LNCaP clone FGC (cell line): Measurements from ENCODE around the gene AQP9.
"Not testable (repeated sequence)": the region's sequence is repeated elsewhere in the genome, so short reads cannot be mapped to it uniquely, and the experiment has no call there.

Experiments
- DNase-seq: peaks from one replicate; pipeline ENCODE4 v3.0.0-alpha.2; 2011; ENCODE audit warnings: low read depth
- H3K4me3 ChIP-seq: 2 replicates; pipeline ENCODE4 v1.5.1; 2011; ENCODE audit warnings: mild to moderate bottlenecking, low read depth, low read length, control low read depth
- CTCF ChIP-seq: IDR thresholded peaks from 2 replicates; pipeline ENCODE4 v1.5.1; 2012; ENCODE audit warnings: mild to moderate bottlenecking; ENCODE audit not compliant: control insufficient read depth, insufficient read depth; ENCODE audit errors: extremely low read depth

The AQP9 gene

GRCh38 chr15:58190419-58190818, 52.2 kb downstream of the AQP9 start:
- TF ChIP-seq CTCF: no peak
- no peak overlapping the region for H3K4me3 ChIP-seq
- DNase-seq: no peak

- H3K4me3 ChIP-seq: not testable (repeated sequence)
- DNase-seq: peak; percentile 61
Observed at GRCh38 chr15:58193636-58194035, 55.5 kb downstream of the AQP9 start.

- DNase-seq: no peak
- H3K4me3 ChIP-seq: no peak overlapping the region
- TF ChIP-seq CTCF: no peak
Observed at GRCh38 chr15:58200739-58201138, 62.6 kb downstream of the AQP9 start.

GRCh38 chr15:58201516-58201915, 63.3 kb downstream of the AQP9 start:
- H3K4me3 ChIP-seq: no peak overlapping the region
- DNase-seq: no peak
- TF ChIP-seq CTCF: no peak

GRCh38 chr15:58203537-58203936, 65.4 kb downstream of the AQP9 start:
- no peak for TF ChIP-seq CTCF
- no peak overlapping the region for H3K4me3 ChIP-seq
- DNase-seq: no peak

- DNase-seq: no peak
- TF ChIP-seq CTCF: no peak
- H3K4me3 ChIP-seq: no peak overlapping the region
Observed at GRCh38 chr15:58206151-58206550, 68.0 kb downstream of the AQP9 start.

- not testable (repeated sequence) for DNase-seq, H3K4me3 ChIP-seq
Observed at GRCh38 chr15:58208217-58208616, 70.0 kb downstream of the AQP9 start.

- H3K4me3 ChIP-seq, DNase-seq: not testable (repeated sequence)
Observed at GRCh38 chr15:58209007-58209481, 70.9 kb downstream of the AQP9 start.

- not testable (repeated sequence) for DNase-seq, H3K4me3 ChIP-seq
Observed at GRCh38 chr15:58210031-58210430, 71.8 kb downstream of the AQP9 start.
